Measurements from ENCODE around the gene TMEM202.

DNA sequence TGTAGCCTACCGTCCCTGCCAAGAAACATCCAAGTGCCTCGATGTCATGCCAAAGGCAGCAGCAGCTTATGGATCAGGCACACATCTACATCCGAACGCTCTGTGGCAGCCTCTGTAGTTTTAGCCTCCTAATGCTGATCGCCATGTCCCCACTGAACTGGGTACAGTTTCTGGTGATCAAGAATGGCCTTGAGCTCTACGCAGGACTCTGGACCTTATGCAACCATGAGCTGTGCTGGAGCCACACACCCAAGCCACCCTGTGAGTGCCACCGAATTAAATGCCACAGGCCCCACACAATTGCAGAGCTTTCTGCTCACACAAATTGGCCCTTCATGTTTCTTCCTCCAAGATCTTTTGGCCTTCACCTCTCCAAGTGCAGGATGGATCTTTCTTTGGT is 543 bp downstream of the TMEM202 start:
- no peak for TF ChIP-seq POLR2A (IDR thresholded peaks at IDR 0.05)
- TF ChIP-seq, protein P1, sequence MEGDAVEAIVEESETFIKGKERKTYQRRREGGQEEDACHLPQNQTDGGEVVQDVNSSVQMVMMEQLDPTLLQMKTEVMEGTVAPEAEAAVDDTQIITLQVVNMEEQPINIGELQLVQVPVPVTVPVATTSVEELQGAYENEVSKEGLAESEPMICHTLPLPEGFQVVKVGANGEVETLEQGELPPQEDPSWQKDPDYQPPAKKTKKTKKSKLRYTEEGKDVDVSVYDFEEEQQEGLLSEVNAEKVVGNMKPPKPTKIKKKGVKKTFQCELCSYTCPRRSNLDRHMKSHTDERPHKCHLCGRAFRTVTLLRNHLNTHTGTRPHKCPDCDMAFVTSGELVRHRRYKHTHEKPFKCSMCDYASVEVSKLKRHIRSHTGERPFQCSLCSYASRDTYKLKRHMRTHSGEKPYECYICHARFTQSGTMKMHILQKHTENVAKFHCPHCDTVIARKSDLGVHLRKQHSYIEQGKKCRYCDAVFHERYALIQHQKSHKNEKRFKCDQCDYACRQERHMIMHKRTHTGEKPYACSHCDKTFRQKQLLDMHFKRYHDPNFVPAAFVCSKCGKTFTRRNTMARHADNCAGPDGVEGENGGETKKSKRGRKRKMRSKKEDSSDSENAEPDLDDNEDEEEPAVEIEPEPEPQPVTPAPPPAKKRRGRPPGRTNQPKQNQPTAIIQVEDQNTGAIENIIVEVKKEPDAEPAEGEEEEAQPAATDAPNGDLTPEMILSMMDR (IDR thresholded peaks at IDR 0.05): no peak
